Activated effector memory CD4-positive, alpha-beta T cell treated with Interleukin-2 at 50 U/mL for 16 hours (primary cell): Measurements from ENCODE around the gene CAPN5.
A peak's percentile ranks its signal among the peaks of the same experiment; 100 is the strongest.

Experiments
- DNase-seq: peaks from one replicate; pipeline ENCODE4 v3.0.0-alpha.2; 2020

Gene CAPN5

GRCh38 chr11:77121876-77122575, 55.3 kb downstream of the CAPN5 start:
- no peak for DNase-seq

DNA sequence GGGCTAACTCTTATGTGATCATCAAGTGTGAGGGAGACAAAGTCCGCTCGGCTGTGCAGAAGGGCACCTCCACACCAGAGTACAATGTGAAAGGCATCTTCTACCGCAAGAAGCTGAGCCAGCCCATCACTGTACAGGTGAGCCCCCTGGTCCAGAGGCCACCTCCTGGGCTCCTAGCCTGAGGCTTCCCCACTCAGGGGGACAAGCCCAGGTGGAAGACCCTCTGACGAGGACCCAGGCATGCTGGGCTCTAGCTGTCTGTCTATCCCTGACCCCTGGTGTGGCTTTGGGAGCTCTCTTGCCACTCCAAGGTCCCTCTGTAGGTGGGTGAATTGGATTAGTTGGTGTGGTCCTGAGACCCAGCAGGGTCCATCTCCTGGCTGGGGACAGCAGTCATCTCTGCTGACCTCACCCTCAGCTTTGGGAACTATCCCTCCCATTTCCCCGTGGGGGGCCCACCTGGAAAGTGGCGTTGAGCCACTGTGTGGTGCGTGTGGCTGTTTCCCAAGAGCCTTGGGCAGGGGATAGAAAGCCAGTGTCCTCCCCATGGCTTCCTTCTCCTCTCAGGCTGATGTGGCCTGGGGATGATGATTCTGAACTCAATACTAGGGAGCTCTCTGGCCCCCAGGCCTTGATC, 55.9 kb downstream of the CAPN5 start:
- no peak for DNase-seq

DNA sequence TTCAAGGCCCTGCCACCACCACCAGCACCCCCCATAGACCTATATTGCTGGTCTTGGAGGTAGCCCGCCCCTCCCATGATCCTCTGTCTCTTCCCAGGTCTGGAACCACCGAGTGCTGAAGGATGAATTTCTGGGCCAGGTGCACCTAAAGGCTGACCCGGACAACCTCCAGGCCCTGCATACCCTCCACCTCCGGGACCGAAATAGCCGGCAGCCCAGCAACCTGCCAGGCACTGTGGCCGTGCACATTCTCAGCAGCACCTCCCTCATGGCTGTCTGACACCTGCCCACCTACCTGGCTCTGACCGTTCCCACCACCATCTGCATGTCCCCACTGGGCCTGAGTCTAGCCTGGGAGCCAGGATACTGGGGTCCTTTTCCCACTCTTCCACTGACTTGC, 56.8 kb downstream of the CAPN5 start:
- no peak for DNase-seq

DNA sequence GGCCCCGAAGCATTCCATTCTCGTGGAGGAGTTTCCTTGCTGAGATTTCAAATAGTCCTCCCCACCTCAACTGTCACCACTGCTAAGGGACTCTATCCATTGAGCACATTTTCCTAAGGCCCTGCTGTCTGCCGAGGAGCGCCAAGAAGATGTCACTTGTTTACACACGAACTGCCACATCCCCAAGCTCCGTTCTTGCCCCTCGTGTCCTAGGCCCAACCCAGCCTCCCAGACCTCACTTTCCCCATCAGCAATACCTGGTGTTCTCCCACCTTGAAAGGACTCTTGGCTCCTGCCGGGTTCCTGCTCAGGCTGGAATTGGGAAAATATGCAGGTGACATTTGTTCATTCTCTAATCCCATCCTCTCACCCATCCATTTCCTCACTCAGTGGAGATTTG, 57.3 kb downstream of the CAPN5 start:
- no peak for DNase-seq

DNA sequence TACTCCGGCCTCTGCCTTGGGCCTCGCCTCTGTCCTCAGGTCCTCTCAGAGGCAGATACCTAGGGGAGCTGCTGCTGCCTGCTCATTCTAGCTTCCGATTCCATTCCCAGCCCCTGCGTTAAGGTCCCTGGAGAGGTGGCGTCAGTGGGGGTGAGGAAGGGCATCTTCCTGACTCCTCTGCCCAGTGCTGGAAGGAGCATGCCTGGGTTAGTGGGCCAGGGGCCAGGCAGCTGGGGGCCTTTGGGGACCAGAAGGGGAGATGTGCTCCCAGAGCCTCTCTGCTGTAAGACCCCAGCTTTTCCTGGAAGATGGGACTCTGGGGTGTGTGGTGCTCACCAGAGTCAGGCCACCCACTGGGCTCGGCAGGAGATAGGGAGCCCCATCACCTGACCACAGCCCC, 57.7 kb downstream of the CAPN5 start:
- no peak for DNase-seq

DNA sequence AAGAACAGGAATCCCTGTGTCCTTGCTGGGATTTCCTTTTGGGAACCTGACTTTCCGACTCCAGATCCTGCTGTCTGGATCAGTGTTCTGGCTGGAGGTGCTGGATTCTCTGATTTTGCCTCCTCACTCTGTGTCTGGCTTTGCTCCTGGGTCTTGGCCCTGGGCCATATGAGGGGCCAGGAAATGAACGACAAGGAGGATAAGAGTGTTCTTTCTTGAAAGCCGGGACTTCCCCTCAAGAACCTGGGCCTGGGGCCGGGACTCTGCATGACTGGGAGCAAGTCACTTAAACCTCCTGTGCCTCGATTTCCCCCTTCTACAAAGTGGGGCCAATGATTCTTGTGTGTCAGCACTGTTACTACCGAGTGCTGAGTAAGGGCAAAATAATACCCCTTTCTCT, 58.4 kb downstream of the CAPN5 start:
- DNase-seq = no peak

DNA sequence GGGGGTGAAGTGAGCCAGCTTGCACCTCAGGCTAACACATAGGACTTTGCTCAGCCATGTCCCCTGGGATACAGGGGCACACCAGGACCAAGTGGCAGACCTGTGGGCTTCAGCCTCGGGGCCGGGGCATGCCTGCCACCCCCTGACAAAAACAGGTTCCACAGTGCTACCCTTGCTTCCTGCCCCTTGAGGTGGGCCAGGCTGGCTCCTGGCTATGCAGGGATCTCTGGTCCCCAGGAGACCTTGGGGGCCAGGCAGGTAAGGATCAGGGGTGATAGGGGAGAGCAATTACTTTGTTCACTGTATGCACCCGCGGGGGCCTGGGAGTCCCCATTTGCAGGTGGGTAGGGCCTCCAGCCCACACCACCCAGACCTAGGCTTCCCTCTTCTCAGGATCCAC, 58.9 kb downstream of the CAPN5 start:
- DNase-seq = no peak

DNA sequence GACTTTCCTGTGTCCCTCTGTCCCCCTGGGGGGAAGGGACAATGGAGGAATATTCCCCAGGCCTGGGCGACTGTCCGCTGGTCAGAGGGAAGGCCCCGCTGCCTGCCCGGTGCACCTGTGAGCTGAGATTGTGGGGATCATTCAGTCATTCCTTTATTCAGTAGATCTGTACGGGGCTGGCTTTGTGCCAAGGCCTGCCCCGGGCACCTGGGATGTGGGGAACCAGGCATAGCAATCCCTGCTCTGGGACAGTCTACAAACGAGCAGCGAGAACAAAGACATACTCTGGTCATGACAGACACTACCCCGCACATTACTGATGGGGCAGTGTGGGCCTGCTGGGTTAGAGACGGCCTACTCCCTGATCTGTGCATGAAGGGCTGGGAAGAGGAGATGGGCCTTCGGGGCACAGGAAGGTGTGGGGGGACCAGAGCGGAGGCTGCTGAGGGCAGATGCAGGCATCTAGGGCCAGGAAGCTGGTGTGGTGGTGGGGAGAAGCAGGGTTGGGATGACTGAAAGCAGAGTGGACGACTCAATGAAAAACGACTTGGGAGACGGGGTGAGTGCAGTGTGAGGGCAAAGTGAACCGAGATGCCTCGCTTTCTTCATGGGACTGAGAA, 59.5 kb downstream of the CAPN5 start:
- no peak for DNase-seq

DNA sequence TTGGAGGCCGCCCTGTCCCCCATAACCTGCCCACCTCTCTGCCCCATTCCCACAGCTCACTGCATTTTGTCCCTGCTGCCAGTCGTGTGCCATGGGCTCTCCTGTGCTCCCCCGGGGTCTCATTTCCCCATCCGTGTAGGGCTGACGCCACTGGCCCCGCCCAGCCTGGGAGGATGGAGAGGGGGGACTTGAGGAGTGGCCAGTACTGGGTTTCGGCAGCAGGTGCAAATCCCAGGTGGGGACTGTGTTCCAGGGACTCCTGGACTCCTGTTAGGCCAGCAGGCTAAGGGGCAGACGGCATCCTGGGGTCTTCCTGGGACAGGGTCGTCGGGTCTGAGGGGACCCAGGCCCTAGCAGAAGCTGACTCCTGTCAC, 60.1 kb downstream of the CAPN5 start:
- no peak for DNase-seq

DNA sequence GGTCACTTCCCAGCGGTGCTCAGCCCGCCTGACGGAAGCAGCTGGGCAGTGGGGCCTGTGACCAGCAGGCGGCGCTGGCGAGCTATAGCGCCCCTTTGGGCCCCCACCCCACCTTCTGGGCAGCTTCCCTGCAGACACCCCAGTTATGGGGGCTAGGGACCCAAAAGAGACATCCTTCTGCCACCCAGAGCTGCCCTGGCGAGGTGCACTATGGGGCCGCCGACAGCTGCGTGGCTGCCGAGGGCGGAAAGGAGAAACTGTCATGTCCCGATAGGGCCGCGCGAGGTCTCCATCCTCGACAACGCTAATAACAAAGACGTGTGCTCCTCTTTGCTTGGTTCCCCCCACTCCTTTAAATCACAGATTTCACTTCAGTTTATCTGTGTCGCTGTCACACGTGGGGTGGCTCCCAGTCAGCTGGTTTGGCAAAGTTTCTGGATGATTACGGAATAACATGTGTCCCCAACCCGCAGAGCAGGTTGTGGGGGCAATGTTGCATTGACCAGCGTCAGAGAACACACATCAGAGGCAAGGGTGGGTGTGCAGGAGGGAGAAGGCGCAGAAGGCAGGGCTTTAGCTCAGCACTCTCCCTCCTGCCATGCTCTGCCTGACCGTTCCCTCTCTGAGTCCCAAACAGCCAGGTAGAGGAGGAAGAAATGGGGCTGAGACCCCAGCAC, 60.6 kb downstream of the CAPN5 start:
- peak; percentile 45 for DNase-seq

DNA sequence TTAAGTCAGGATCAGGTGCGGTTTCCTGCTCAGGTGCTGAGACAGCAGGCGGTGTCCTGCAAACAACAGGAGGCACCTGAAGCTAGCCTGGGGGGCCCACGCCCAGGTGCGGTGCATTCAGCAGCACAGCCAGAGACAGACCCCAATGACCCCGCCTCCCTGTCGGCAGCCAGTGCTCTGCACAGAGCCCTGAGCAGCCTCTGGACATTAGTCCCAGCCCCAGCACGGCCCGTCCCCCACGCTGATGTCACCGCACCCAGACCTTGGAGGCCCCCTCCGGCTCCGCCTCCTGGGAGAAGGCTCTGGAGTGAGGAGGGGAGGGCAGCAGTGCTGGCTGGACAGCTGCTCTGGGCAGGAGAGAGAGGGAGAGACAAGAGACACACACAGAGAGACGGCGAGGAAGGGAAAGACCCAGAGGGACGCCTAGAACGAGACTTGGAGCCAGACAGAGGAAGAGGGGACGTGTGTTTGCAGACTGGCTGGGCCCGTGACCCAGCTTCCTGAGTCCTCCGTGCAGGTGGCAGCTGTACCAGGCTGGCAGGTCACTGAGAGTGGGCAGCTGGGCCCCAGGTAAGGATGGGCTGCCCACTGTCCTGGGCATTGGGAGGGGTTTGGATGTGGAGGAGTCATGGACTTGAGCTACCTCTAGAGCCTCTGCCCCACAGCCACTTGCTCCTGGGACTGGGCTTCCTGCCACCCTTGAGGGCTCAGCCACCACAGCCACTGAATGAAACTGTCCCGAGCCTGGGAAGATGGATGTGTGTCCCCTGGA, 61.3 kb downstream of the CAPN5 start, which contains the start of gene MYO7A:
TSS of gene MYO7A (plus strand) at position 327 of the 772 bp plus-strand sequence. CDS start 2,389 bp downstream, outside the sequence.
- no peak for DNase-seq

- no peak for DNase-seq
Observed at GRCh38 chr11:77129069-77129841, 62.5 kb downstream of the CAPN5 start.

GRCh38 chr11:77129842-77130756, 63.3 kb downstream of the CAPN5 start:
- DNase-seq = no peak

GRCh38 chr11:77130763-77131513, 64.2 kb downstream of the CAPN5 start:
- no peak for DNase-seq

DNA sequence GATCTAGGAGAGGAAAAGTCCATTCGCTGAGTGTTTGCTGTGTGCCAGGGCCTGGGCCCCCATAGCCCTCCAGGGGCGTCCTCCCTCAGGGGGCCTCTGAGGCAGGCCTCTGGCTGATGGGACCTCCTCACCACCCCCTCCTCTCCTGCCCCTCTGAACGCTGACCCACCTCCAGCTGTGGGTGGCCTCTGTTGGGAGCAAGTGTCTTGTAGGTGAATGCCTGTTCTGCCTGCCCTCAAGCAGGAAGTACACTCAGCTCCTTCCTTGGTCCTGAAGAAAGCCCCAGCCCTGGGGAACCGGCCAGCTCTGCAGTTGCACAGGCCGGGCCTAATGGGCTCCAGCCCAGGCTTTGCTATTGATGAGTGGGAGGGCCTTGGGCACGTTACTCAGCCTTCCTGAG, 64.8 kb downstream of the CAPN5 start:
- no peak for DNase-seq

DNA sequence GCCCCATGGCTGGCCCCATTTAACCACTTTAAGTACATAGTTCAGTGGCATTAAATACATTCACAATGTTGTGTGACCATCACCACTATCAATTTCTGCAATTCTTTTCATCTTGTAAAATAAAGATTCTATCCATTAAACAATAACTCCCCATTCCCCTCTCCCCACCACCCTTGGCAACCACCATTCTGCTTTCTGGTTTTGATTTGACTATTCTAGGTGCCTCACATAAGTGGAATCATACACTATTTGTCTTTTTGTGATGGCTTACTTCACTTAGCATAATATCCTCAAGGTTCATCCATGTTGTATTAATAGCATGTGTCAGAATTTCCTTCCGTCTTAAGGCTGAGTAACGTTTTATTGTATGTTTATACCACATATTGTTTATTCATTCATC, 68.3 kb downstream of the CAPN5 start:
- DNase-seq = no peak

- DNase-seq = no peak
Observed at GRCh38 chr11:77136074-77136473, 69.3 kb downstream of the CAPN5 start.

DNA sequence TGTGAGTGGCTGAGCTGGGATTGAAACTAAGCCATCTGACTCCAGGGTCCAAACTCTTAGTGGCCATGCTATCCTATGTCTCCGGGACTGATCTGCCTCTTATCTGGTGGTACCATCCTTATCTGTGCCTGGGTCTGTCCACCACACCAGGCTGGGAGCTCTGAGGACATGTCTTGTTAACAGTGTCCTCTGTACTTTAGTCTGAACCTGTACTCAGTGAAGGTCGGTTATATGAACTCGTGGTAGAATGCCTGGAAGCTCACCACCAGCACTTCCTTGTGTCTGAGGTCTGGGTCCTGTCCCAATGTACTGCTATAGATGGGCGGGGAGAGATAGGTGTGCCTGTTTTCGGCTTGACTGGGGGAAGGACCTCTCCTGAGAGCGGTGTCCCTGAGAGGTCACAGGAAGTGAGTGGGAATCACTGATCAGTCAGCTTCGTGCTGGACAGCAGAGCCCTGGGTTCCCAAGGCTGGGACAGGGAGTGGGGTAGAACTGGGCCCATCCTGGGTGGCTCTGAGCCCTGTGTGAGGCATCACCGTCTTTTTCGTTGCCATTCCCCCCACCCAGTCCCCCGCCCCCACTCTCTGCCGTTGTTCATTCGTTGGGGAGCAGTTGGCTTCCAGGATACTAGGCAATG, 70.1 kb downstream of the CAPN5 start:
- DNase-seq = no peak

GRCh38 chr11:77137421-77137820, 70.7 kb downstream of the CAPN5 start:
- DNase-seq = no peak
